H1 (cell line): ENCODE data around the gene VSX1. TPM values are rescaled to one million over a fixed set of nuclear protein-coding genes. Genes with fewer than 3 reads are reported as not detected.

Source experiments
- CTCF ChIA-PET: fragments of 300-600 bp; sonication (Branson Sonifier 250); formaldehyde crosslinking; loops from one replicate; lab custom pipeline; 2021; ENCODE audit not compliant: partially characterized antibody; lab: Charles Lee
- POLR2A ChIA-PET: fragments of 300-600 bp; sonication (Branson Sonifier 250); formaldehyde crosslinking; loops from one replicate; lab custom pipeline; 2021; ENCODE audit warnings: inconsistent platforms; ENCODE audit not compliant: partially characterized antibody; lab: Charles Lee
- DNase-seq, 2 experiments: peaks; one replicate each; pipeline versions ENCODE4 v3.0.0 to v3.0.0-alpha.2; 2010 to 2022; ENCODE audit warnings: low spot score in 2 of 2, low read depth in 1 of 2, mixed read lengths in 1 of 2
- FAIRE-seq: peaks from 2 replicates; lab custom pipeline; 2011; peaks lifted over from hg19 to GRCh38; lab: Jason Lieb, UNC
- H2AFZ ChIP-seq: 2 replicates; pipeline ENCODE4 v1.8.1; 2012; ENCODE audit warnings: low read length, inconsistent platforms
- H2AK5ac ChIP-seq: 2 replicates; pipeline ENCODE4 v1.6.1; 2013; ENCODE audit warnings: low read depth, low read length
- H2BK120ac ChIP-seq: replicated peaks from 2 replicates; pipeline ENCODE3; 2013; ENCODE audit warnings: low read depth, low read length, inconsistent platforms
- H2BK12ac ChIP-seq: 2 replicates; pipeline ENCODE4 v1.6.1; 2013; ENCODE audit warnings: low read depth, low read length
- H2BK15ac ChIP-seq: 2 replicates; pipeline ENCODE4 v1.6.1; 2013; ENCODE audit warnings: low read length
- H2BK20ac ChIP-seq: 2 replicates; pipeline ENCODE4 v1.6.1; 2013; ENCODE audit warnings: low read length
- H2BK5ac ChIP-seq: 2 replicates; pipeline ENCODE4 v1.6.1; 2013; ENCODE audit warnings: low read depth, low read length
- H3K14ac ChIP-seq: 2 replicates; pipeline ENCODE4 v1.6.1; 2013; ENCODE audit warnings: inconsistent platforms; ENCODE audit not compliant: insufficient read length
- H3K18ac ChIP-seq: 2 replicates; pipeline ENCODE4 v1.6.1; 2013; ENCODE audit warnings: low read length; ENCODE audit errors: extremely low read depth
- H3K23ac ChIP-seq: 2 replicates; pipeline ENCODE4 v1.6.1; 2013; ENCODE audit warnings: inconsistent platforms; ENCODE audit not compliant: insufficient read length
- H3K23me2 ChIP-seq: 2 replicates; pipeline ENCODE4 v1.6.1; 2013; ENCODE audit warnings: low read depth, low read length
- H3K27ac ChIP-seq: 2 replicates; pipeline ENCODE4 v1.6.1; 2011; ENCODE audit warnings: low read depth, low read length, inconsistent platforms
- H3K27me3 ChIP-seq, 4 experiments: replicated peaks in 1 of 4; 1 replicate in 1 of 4; 2 replicates in 3 of 4; pipeline versions ENCODE4 v1.6.1 to v1.8.1; 2011 to 2013; ENCODE audit warnings: low read length in 3 of 4, mild to moderate bottlenecking in 3 of 4, inconsistent platforms in 2 of 4, mixed read lengths in 2 of 4, moderate library complexity in 1 of 4; ENCODE audit not compliant: control insufficient read depth in 3 of 4, insufficient read depth in 3 of 4; ENCODE audit errors: extremely low read depth in 1 of 4
- H3K36me3 ChIP-seq, 4 experiments: 2 replicates each; pipeline versions ENCODE4 v1.6.1 to v1.8.1; 2011 to 2013; ENCODE audit warnings: mild to moderate bottlenecking in 4 of 4, low read length in 3 of 4, moderate library complexity in 2 of 4, control low read depth in 1 of 4, inconsistent platforms in 1 of 4; ENCODE audit not compliant: insufficient read depth in 4 of 4, control insufficient read depth in 2 of 4
- H3K4ac ChIP-seq: replicated peaks from 2 replicates; pipeline ENCODE3; 2013; ENCODE audit warnings: low read length, low read depth, mixed read lengths, inconsistent platforms; ENCODE audit not compliant: insufficient read length
- H3K4me1 ChIP-seq, 4 experiments: replicated peaks in 1 of 4; 1 replicate in 1 of 4; 2 replicates in 3 of 4; pipeline versions ENCODE4 v1.6.1 to v1.8.1; 2011 to 2013; ENCODE audit warnings: low read length in 3 of 4, inconsistent platforms in 2 of 4, mixed read lengths in 1 of 4; ENCODE audit not compliant: insufficient read depth in 4 of 4, control insufficient read depth in 3 of 4
- H3K4me2 ChIP-seq, 2 experiments: 2 replicates each; pipeline versions ENCODE4 v1.6.1 to v1.8.1; 2011 to 2013; ENCODE audit warnings: low read depth in 2 of 2, low read length in 2 of 2, control low read depth in 1 of 2, inconsistent platforms in 1 of 2, mild to moderate bottlenecking in 1 of 2; ENCODE audit not compliant: insufficient read depth in 1 of 2
- H3K4me3 ChIP-seq, 4 experiments: fragments of 200-600, 300-600 bp in 1 of 4; sonication (generic), shearing (Covaris generic), sonication (Bioruptor Twin) in 1 of 4; 2 replicates each; pipeline versions ENCODE4 v1.5.1 to v1.8.1; 2011 to 2016; ENCODE audit warnings: low read length in 4 of 4, low read depth in 3 of 4, control low read depth in 2 of 4, inconsistent platforms in 2 of 4, mild to moderate bottlenecking in 2 of 4, mixed read lengths in 1 of 4, moderate library complexity in 1 of 4; ENCODE audit not compliant: insufficient read depth in 2 of 4; ENCODE audit errors: extremely low read depth in 1 of 4
- H3K56ac ChIP-seq: replicated peaks from 2 replicates; pipeline ENCODE3; 2013; ENCODE audit warnings: low read depth, mild to moderate bottlenecking, mixed read lengths, low read length, inconsistent platforms; ENCODE audit not compliant: insufficient read length
- H3K79me1 ChIP-seq: 2 replicates; pipeline ENCODE4 v1.6.1; 2013; ENCODE audit warnings: low read depth, low read length, control low read depth
- H3K79me2 ChIP-seq, 2 experiments: 2 replicates each; pipeline versions ENCODE4 v1.6.1 to v1.8.1; 2012 to 2013; ENCODE audit warnings: low read length in 2 of 2, mild to moderate bottlenecking in 2 of 2, inconsistent platforms in 1 of 2; ENCODE audit not compliant: insufficient read depth in 2 of 2, control insufficient read depth in 1 of 2
- H3K9ac ChIP-seq, 4 experiments: replicated peaks in 1 of 4; 1 replicate in 1 of 4; 2 replicates in 3 of 4; pipeline versions ENCODE4 v1.6.1 to v1.8.1; 2011 to 2013; ENCODE audit warnings: low read depth in 3 of 4, low read length in 3 of 4, control low read depth in 2 of 4, mild to moderate bottlenecking in 2 of 4, moderate library complexity in 2 of 4, inconsistent platforms in 1 of 4; ENCODE audit errors: extremely low read depth in 1 of 4
- H3K9me3 ChIP-seq, 2 experiments: 2 replicates each; pipeline versions ENCODE4 v1.6.1 to v1.8.1; 2012 to 2013; ENCODE audit warnings: mild to moderate bottlenecking in 2 of 2, moderate library complexity in 2 of 2, control low read depth in 1 of 2, inconsistent platforms in 1 of 2, low read depth in 1 of 2, low read length in 1 of 2, mixed read lengths in 1 of 2; ENCODE audit not compliant: insufficient read depth in 2 of 2
- H4K20me1 ChIP-seq, 2 experiments: replicated peaks in 1 of 2; 2 replicates each; pipeline versions ENCODE3 to v1.8.1; 2011 to 2013; ENCODE audit warnings: inconsistent platforms in 2 of 2, low read length in 2 of 2, mild to moderate bottlenecking in 1 of 2; ENCODE audit not compliant: insufficient read depth in 2 of 2, control insufficient read depth in 1 of 2
- H4K5ac ChIP-seq: 2 replicates; pipeline ENCODE4 v1.6.1; 2013; ENCODE audit warnings: low read length, low read depth, mixed read lengths, inconsistent platforms; ENCODE audit not compliant: insufficient read length
- H4K8ac ChIP-seq: 2 replicates; pipeline ENCODE4 v1.8.0; 2013; ENCODE audit warnings: mild to moderate bottlenecking, moderate library complexity, low read length, inconsistent platforms; ENCODE audit not compliant: insufficient read depth; ENCODE audit errors: extremely low read depth
- H4K91ac ChIP-seq: replicated peaks from 2 replicates; pipeline ENCODE3; 2013; ENCODE audit warnings: low read length, mixed read lengths, inconsistent platforms; ENCODE audit not compliant: insufficient read length
- JUND ChIP-seq: IDR thresholded peaks from 2 replicates; pipeline ENCODE4 v1.6.1; 2011; ENCODE audit warnings: mild to moderate bottlenecking, improper control_type of control experiment, low read length
- TAF1 ChIP-seq: IDR thresholded peaks from 2 replicates; pipeline ENCODE4 v1.6.1; 2011; ENCODE audit warnings: mild to moderate bottlenecking, low read depth, low read length
- WGBS, 2 experiments: shearing (Covaris generic) in 1 of 2; methylation state at CpG; one replicate each; pipeline versions ENCODE4 v1.1.6 to v1.1.7; 2013 to 2015; ENCODE audit warnings: low lambda C conversion rate in 2 of 2, mixed read lengths in 2 of 2, inconsistent platforms in 1 of 2, low coverage in 1 of 2, missing lambda C conversion rate in 1 of 2; ENCODE audit not compliant: insufficient replicate concordance in 2 of 2, insufficient coverage in 1 of 2, insufficient read length in 1 of 2; ENCODE audit errors: extremely low coverage in 1 of 2, missing lambda C conversion rate in 1 of 2; 5-methylcytosine and 5-hydroxymethylcytosine counted together
- polyA plus RNA-seq, 7 experiments: library from polyadenylated mRNA; depleted of rRNA in 3 of 7; stranded (reverse) in 5 of 7; unstranded in 2 of 7; fragments of >200 nt in 5 of 7; fragments of 200-250 nt in 2 of 7; gene quantifications; 1 replicate in 5 of 7; 2 replicates in 1 of 7; 4 replicates in 1 of 7; pipeline versions ENCODE4 v1.2.1 to v1.2.3, GENCODE V29; 2011 to 2013; ENCODE audit warnings: missing spikeins in 2 of 7, mixed read lengths in 2 of 7
- total RNA-seq: library from RNA; stranded (reverse); fragmentation: NEBNext Ultra II Directional; extraction: Animal tissue kit (Norgen Biotek cat#: 25700); gene quantifications from 2 replicates; pipeline ENCODE4 v1.2.1, GENCODE V29; 2021
- TF ChIP-seq, protein P1 (sequence below): IDR thresholded peaks from 2 replicates; pipeline ENCODE4 v1.6.1; 2012; ENCODE audit warnings: inconsistent platforms

VSX1 gene
- total and polyA plus RNA-seq, 2 of the 8 experiments (the other 6 are each of a cell fraction or from before 2014, with no cell fraction given), result 0.14 TPM; not detected in 1

DNA sequence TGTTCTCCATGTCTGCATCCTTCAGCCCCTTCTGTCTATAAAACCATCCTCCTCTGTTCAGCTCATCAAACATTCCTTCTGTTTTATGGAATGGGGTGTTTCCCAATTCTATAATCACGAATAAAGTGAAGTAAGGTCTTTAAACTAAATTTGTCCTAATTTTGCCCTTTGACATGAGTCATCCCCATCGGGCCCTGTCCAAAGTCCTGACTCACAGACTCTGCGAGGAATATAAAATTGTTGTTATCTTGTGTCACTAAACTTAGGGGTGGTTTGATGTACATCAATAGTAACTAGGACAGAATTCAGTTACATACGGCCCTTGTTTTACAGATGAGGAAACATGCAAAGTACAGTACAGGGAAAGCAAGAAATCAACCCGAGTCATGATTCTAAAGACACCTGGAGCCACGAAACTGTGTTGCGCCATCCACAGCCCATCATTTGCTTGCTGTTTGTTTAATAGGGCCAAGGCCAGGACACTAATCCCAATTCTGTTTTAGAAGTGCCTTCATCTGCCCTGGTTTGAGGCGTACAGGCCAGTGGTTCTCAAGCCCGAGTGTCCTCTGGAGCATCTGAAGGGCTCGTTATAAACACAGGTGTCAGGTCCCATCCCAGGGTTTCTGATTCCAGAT, 26.8 kb downstream of the VSX1 start:
- H4K20me1 ChIP-seq, result no peaks in the 10 kb centered on the region
- H2BK15ac ChIP-seq, result no peak overlapping the region
- H2BK120ac ChIP-seq, result no peak overlapping the region
- TF ChIP-seq TAF1 (no peak), JUND (peak; percentile 76)
- TF ChIP-seq, protein P1, sequence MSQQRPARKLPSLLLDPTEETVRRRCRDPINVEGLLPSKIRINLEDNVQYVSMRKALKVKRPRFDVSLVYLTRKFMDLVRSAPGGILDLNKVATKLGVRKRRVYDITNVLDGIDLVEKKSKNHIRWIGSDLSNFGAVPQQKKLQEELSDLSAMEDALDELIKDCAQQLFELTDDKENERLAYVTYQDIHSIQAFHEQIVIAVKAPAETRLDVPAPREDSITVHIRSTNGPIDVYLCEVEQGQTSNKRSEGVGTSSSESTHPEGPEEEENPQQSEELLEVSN, result no peak
- no peak overlapping the region for H4K5ac ChIP-seq
- no peaks in the 10 kb centered on the region; a peak in 1 of 4 replicates for H3K9me3 ChIP-seq
- no peaks in the 10 kb centered on the region for H3K79me1 ChIP-seq
- POLR2A ChIA-PET, result no interaction called here
- no peak for FAIRE-seq
- no peak overlapping the region for H3K4me3 ChIP-seq
- H2BK5ac ChIP-seq, result no peak overlapping the region
- no peak overlapping the region for H3K14ac ChIP-seq
- H3K79me2 ChIP-seq, result no peaks in the 10 kb centered on the region
- no peak overlapping the region for H2BK12ac ChIP-seq
- H3K23ac ChIP-seq, result no peak overlapping the region
- H3K4me2 ChIP-seq, result no peak overlapping the region
- peaks cover 13% of the 10 kb centered on the region; the same call in 1 of the 2 replicates for H3K23me2 ChIP-seq
- peaks cover 5 to 13% (median 7%) of the 10 kb centered on the region in 4 experiments for H3K4me1 ChIP-seq
- H3K27me3 ChIP-seq, result peaks cover 21 to 52% (median 46%) of the 10 kb centered on the region in 4 experiments
- no peak for DNase-seq
- no peak overlapping the region for H2BK20ac ChIP-seq
- 90% methylated on average over 10 of the region's 10 CpGs; no CpG with 5 or more reads in 1 of the 2 experiments for WGBS, 2 experiments
- no peak overlapping the region for H3K18ac ChIP-seq
- H3K56ac ChIP-seq, result no peak overlapping the region
- H3K27ac ChIP-seq, result no peak overlapping the region
- H4K91ac ChIP-seq, result no peak overlapping the region
- H3K36me3 ChIP-seq, result no peaks in the 10 kb centered on the region
- CTCF ChIA-PET, result interaction anchor here (0.8 to 3.2 kb wide), 4 partner anchors 10 to 137 kb away, joined by 3 to 10 read pairs (median 4); no protein-coding TSS in a partner anchor
- no peak overlapping the region for H2AFZ ChIP-seq
- no peak overlapping the region for H4K8ac ChIP-seq
- no peak overlapping the region for H3K9ac ChIP-seq
- no peak overlapping the region for H3K4ac ChIP-seq
- H2AK5ac ChIP-seq, result no peak overlapping the region
